H54 (cell line): Measurements from ENCODE around the gene UGP2.
"Not testable (repeated sequence)": the region's sequence is repeated elsewhere in the genome, so short reads cannot be mapped to it uniquely, and the experiment has no call there.

Experiments
- DNase-seq: peaks from one replicate; pipeline ENCODE4 v3.0.0; 2011; ENCODE audit warnings: low spot score, mixed read lengths; ENCODE audit not compliant: insufficient read length
- FAIRE-seq: peaks from 3 replicates; lab custom pipeline; 2011; peaks lifted over from hg19 to GRCh38; lab: Jason Lieb, UNC
- POLR2A ChIP-seq: IDR thresholded peaks from 2 replicates; pipeline ENCODE4 v1.6.1; 2011; ENCODE audit warnings: low read depth, mild to moderate bottlenecking, low read length

The UGP2 gene

GRCh38 chr2:63914311-63914710, 72.6 kb downstream of the UGP2 start:
- no peak for TF ChIP-seq POLR2A
- DNase-seq (no peak), FAIRE-seq (no peak)

GRCh38 chr2:63926815-63927214, 85.1 kb downstream of the UGP2 start:
- no peak for DNase-seq
- TF ChIP-seq POLR2A: no peak

GRCh38 chr2:63932104-63932503, 90.4 kb downstream of the UGP2 start:
- not testable (repeated sequence) for FAIRE-seq, DNase-seq

More at GRCh38 chr2:63926815-63927214, 85.1 kb downstream of the UGP2 start:
- no peak for FAIRE-seq
